ACC112 (cell line): ENCODE results near the gene SLC26A1.

Source experiments
- H2AFZ ChIP-seq: fragments of 200-600 bp; sonication (generic); one replicate; pipeline ENCODE4 v1.6.0; 2017; ENCODE audit warnings: antibody characterized with exemption, low read length; ENCODE audit not compliant: unreplicated experiment
- H3K27ac ChIP-seq: fragments of 200-600 bp; sonication (generic); 2 replicates; pipeline ENCODE4 v1.5.1; 2014; ENCODE audit warnings: low read depth, mild to moderate bottlenecking, antibody characterized with exemption, low read length, moderate library complexity
- H3K27me3 ChIP-seq: fragments of 200-600 bp; sonication (generic); 2 replicates; pipeline ENCODE4 v1.6.1; 2014; ENCODE audit warnings: mild to moderate bottlenecking, antibody characterized with exemption, low read length, moderate library complexity, mixed read lengths; ENCODE audit not compliant: insufficient read depth
- H3K36me3 ChIP-seq: fragments of 200-600 bp; sonication (generic); 2 replicates; pipeline ENCODE4 v1.6.1; 2016; ENCODE audit warnings: mild to moderate bottlenecking, antibody characterized with exemption, low read length, moderate library complexity, mixed read lengths; ENCODE audit not compliant: insufficient read depth
- H3K4me1 ChIP-seq: fragments of 200-600 bp; sonication (generic); one replicate; pipeline ENCODE4 v1.6.1; 2016; ENCODE audit warnings: low read length, mixed read lengths; ENCODE audit not compliant: insufficient read depth, unreplicated experiment, control insufficient read depth
- H3K4me3 ChIP-seq: fragments of 200-600 bp; sonication (generic); 2 replicates; pipeline ENCODE4 v1.5.1; 2014; ENCODE audit warnings: mild to moderate bottlenecking, low read depth, low read length
- H3K79me2 ChIP-seq: fragments of 200-600 bp; sonication (generic); one replicate; pipeline ENCODE4 v1.6.0; 2016; ENCODE audit warnings: low read length; ENCODE audit not compliant: control insufficient read depth, unreplicated experiment, insufficient read depth

Gene SLC26A1

GRCh38 chr4:955161-955921, 37.9 kb downstream of the SLC26A1 start:
- Histone ChIP-seq H3K4me3 (no peak overlapping the region), H3K36me3 (peaks cover 2% of the 10 kb centered on the region; the same call in 1 of the 2 replicates)

GRCh38 chr4:954211-955020, 38.8 kb downstream of the SLC26A1 start:
- Histone ChIP-seq H3K27ac (no peak overlapping the region), H2AFZ (no peak overlapping the region), H3K4me1 (no peaks in the 10 kb centered on the region), H3K4me3 (no peak overlapping the region), H3K27me3 (no peaks in the 10 kb centered on the region), H3K79me2 (no peaks in the 10 kb centered on the region), H3K36me3 (no peaks in the 10 kb centered on the region)

More at GRCh38 chr4:955161-955921, 37.9 kb downstream of the SLC26A1 start:
- Histone ChIP-seq H3K27me3 (no peaks in the 10 kb centered on the region), H3K79me2 (no peaks in the 10 kb centered on the region), H3K4me1 (no peaks in the 10 kb centered on the region), H3K27ac (no peak overlapping the region), H2AFZ (no peak overlapping the region)

DNA sequence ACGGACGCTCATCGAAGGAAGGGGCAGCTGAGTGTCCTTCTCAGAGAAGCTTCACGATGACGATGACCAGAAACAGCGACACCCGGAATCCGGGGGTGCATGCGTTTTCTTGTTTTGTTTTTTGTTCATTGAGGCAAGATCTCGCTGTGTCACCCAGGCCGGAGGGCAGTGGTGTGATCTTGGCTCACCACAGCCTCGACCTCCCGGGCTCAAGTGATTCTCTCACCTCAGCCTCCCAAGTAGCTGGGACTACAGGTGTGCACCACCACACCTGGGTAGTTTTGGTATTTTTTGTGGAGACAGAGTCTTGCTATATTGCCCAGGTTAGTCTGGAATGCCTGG, 39.7 kb downstream of the SLC26A1 start:
- Histone ChIP-seq H3K4me1 (no peaks in the 10 kb centered on the region), H2AFZ (no peak overlapping the region), H3K79me2 (no peaks in the 10 kb centered on the region), H3K27me3 (no peaks in the 10 kb centered on the region), H3K4me3 (no peak overlapping the region), H3K27ac (no peak overlapping the region), H3K36me3 (no peaks in the 10 kb centered on the region)

DNA sequence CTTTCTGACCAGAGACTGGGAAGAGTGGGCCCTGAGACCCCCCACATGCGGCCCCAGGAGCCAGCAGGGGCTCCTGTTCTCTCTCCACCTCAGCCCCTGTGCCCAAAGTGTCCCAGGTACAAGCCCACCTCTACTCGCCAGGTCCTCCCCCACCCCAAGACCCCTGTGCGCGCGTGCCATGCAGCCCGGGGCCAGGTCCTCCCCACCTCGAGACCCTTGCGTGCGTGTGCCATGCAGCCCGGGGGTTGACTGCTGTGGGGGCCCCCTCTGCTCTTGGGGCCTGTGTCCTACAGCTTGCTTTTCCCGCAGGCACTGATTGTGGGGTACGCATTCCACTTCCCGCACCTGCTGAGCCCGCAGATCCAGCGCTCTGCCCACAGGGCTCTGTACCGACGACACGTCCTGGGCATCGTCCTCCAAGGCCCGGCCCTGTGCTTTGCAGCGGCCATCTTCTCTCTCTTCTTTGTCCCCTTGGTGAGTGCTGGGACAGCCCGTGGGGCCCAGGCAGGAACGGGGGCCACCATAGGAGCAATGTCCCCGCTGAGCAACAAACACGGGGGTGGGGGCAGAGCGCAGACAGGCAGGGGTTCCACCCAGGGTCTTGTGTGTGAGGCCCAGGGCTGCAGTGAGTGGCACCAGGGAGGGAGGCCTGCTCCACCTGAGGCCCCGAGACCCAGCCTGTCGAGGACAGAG, 40.2 kb downstream of the SLC26A1 start:
- no peaks in the 10 kb centered on the region for H3K36me3 ChIP-seq

DNA sequence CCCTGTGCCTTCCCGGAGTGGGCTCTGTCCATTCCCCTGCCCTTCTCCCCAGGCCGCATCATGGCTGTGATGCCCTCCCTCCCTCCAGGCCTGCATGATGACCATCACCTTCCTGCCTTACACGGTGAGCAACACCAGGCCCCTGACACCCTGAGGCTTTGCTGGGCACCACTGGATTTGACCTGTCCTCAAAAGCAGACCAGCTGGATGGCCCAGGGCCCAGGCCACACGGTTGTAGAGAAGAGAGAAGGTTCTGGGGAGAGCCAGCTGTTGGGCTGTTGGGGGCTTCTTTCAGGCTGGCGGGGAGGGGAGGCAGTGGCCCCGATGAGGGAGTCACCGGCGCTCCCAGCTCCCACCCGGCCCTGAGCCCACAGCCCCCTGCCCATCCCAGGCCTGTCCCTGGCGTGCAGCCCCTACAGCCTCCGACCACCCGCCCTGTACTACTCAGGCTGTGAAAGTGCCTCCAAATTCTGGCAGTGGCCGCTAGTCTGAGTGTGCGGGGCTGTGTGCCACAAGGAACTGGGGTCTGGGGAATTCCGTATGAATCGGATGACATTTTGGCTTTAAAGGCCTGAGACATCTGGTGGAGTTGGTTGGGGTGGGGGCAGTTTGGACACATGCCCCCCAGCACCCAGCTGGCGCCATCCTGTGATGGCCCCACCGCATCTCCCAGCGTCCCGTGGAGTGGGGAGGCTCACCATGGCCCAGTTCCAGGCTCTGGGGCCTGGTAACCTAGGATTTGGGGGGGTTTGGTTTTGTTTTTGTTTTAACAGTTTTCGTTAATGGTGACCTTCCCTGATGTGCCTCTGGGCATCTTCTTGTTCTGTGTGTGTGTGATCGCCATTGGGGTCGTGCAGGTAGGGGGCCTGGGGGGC, 41.4 kb downstream of the SLC26A1 start:
- Histone ChIP-seq H3K79me2 (no peaks in the 10 kb centered on the region), H3K27ac (no peak overlapping the region), H3K4me3 (no peak overlapping the region), H3K27me3 (no peaks in the 10 kb centered on the region), H3K36me3 (no peaks in the 10 kb centered on the region), H3K4me1 (no peaks in the 10 kb centered on the region), H2AFZ (no peak overlapping the region)

More for the DNA sequence above, 40.2 kb downstream of the SLC26A1 start:
- Histone ChIP-seq H2AFZ (no peak overlapping the region), H3K27me3 (no peaks in the 10 kb centered on the region), H3K79me2 (no peaks in the 10 kb centered on the region), H3K4me3 (no peak overlapping the region), H3K4me1 (no peaks in the 10 kb centered on the region), H3K27ac (no peak overlapping the region)

DNA sequence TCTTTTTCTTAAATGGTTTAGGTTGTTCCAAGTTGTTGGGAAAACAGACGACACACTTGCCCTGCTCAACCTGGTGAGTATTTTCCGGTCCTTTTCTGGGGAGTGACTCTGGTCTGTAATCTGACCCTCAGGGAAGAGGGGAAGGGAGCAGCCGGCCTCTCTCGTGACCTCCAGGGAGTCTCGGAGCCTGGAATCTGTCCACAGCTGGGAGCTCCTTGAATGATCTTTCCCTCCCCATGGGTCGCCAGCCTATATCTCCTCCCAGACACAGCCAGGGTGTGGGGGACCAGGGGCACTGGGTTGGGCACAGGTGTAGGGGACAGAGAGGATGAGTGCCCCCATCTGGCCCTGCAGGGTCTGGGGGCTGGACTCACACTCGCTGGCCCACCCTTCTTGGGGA, 42.0 kb downstream of the SLC26A1 start:
- Histone ChIP-seq H3K27me3 (no peaks in the 10 kb centered on the region), H2AFZ (no peak overlapping the region), H3K4me1 (no peaks in the 10 kb centered on the region), H3K79me2 (no peaks in the 10 kb centered on the region), H3K27ac (no peak overlapping the region), H3K36me3 (no peaks in the 10 kb centered on the region), H3K4me3 (no peak overlapping the region)

DNA sequence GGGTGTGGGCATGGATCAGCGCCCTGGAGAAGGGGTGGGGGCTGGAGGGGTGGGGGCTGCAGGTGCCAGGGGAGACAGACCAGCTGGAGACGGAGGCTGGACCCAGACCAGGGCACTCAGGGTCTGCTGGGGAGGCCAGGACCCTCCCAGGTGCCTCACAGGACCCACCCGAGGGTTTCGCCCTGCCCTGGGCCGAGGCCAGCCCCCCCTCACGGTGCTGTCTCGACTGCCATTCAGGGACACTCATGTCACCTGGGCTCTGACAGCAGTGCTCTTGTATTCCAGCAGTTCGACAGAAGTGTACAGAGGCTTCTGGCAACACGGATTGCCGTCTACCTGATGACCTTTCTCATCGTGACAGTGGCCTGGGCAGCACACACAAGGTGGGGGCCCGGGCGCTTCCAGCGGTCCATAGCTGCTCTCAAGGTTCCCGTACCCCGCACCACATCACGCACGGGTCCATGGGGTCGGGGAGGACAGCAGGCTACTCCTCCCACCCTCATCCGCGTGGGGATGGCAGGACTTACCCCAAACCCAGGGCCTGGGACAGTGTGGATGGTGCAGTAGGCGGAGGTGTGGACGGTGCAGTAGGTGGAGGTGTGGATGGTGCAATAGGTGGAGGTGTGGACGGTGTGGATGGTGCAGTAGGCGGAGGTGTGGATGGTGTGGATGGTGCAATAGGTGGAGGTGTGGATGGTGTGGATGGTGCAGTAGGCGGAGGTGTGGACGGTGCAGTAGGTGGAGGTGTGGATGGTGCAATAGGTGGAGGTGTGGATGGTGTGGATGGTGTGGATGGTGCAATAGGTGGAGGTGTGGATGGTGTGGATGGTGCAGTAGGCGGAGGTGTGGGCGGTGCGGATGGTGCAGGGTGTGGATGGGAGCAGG, 42.8 kb downstream of the SLC26A1 start:
- Histone ChIP-seq H3K36me3 (no peaks in the 10 kb centered on the region), H3K27ac (no peak overlapping the region), H2AFZ (no peak overlapping the region), H3K79me2 (no peaks in the 10 kb centered on the region), H3K4me1 (no peaks in the 10 kb centered on the region), H3K27me3 (no peaks in the 10 kb centered on the region), H3K4me3 (no peak overlapping the region)

DNA sequence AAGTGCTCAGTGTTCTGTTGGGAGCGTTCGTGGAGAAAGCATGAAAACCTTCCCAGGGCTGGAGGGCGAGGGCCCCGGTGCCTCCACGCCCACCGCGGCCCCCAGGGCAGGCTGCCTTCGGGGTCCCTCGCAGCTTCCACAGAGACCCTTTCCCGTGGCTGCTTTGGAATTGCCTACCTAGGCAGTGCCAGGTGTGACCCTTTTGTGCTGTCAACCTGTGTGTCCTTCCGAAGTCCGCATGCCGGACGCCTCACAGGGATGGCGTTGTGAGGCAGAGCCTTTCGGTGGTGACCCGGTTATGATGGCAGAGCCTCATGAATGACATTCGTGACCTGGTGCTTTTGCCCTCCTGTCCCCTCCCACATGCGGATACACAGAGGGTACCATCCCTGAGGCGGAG, 43.5 kb downstream of the SLC26A1 start:
- no peak overlapping the region for H3K4me3 ChIP-seq
- H2AFZ ChIP-seq = no peak overlapping the region
- H3K27me3 ChIP-seq = no peaks in the 10 kb centered on the region
- H3K4me1 ChIP-seq = no peaks in the 10 kb centered on the region
- no peak overlapping the region for H3K27ac ChIP-seq
- no peaks in the 10 kb centered on the region for H3K79me2 ChIP-seq
- no peaks in the 10 kb centered on the region for H3K36me3 ChIP-seq

- Histone ChIP-seq H2AFZ (no peak overlapping the region), H3K27me3 (no peaks in the 10 kb centered on the region), H3K27ac (no peak overlapping the region), H3K4me3 (no peak overlapping the region), H3K4me1 (no peaks in the 10 kb centered on the region), H3K36me3 (no peaks in the 10 kb centered on the region), H3K79me2 (no peaks in the 10 kb centered on the region)
These were observed 44.3 kb downstream of the SLC26A1 start for GRCh38 chr4:948936-949300.
